Activated CD4-positive, alpha-beta memory T cell treated with anti-CD3 and anti-CD28 coated beads, Interleukin-2, amount 10 ng/mL, durations not matched to agents 7 days and 5 days (primary cell): ENCODE data around the gene RANGRF. TPM values are rescaled to one million over a fixed set of nuclear protein-coding genes. Genes with fewer than 3 reads are reported as not detected.
A peak's percentile ranks its signal among the peaks of the same experiment; 100 is the strongest.
"Not testable (repeated sequence)": the region's sequence is repeated elsewhere in the genome, so short reads cannot be mapped to it uniquely, and the experiment has no call there.

Experiments
- CTCF ChIA-PET: fragments of 350-600 bp; sonication (Branson Sonifier 250); formaldehyde crosslinking; loops from one replicate; lab custom pipeline; 2021; ENCODE audit warnings: antibody characterized with exemption, inconsistent platforms; lab: Charles Lee
- POLR2A ChIA-PET: fragments of 350-600 bp; sonication (Branson Sonifier 250); formaldehyde crosslinking; loops from one replicate; lab custom pipeline; 2021; ENCODE audit warnings: antibody characterized with exemption; lab: Charles Lee
- DNase-seq: peaks from one replicate; pipeline ENCODE4 v3.0.0-alpha.2; 2020
- H3K27ac Mint-ChIP-seq: one replicate; pipeline ENCODE4 v1.8.0; 2021; ENCODE audit warnings: mild to moderate bottlenecking, mixed read lengths
- H3K27me3 Mint-ChIP-seq: one replicate; pipeline ENCODE4 v1.8.0; 2021; ENCODE audit warnings: mixed read lengths
- H3K36me3 Mint-ChIP-seq: one replicate; pipeline ENCODE4 v1.8.0; 2021; ENCODE audit warnings: low read depth, mixed read lengths
- H3K4me1 Mint-ChIP-seq: one replicate; pipeline ENCODE4 v1.8.0; 2021; ENCODE audit warnings: mixed read lengths
- H3K4me3 Mint-ChIP-seq: one replicate; pipeline ENCODE4 v1.8.0; 2021; ENCODE audit warnings: mild to moderate bottlenecking, mixed read lengths
- H3K9me3 Mint-ChIP-seq: one replicate; pipeline ENCODE4 v1.8.0; 2021; ENCODE audit warnings: mixed read lengths
- total RNA-seq, 2 experiments: library from RNA; stranded (reverse); gene quantifications; one replicate each; pipeline ENCODE4 v1.2.3, GENCODE V29; 2021

Gene RANGRF
- total RNA-seq: 10 to 100 TPM; 45.4 to 49.4 TPM

DNA sequence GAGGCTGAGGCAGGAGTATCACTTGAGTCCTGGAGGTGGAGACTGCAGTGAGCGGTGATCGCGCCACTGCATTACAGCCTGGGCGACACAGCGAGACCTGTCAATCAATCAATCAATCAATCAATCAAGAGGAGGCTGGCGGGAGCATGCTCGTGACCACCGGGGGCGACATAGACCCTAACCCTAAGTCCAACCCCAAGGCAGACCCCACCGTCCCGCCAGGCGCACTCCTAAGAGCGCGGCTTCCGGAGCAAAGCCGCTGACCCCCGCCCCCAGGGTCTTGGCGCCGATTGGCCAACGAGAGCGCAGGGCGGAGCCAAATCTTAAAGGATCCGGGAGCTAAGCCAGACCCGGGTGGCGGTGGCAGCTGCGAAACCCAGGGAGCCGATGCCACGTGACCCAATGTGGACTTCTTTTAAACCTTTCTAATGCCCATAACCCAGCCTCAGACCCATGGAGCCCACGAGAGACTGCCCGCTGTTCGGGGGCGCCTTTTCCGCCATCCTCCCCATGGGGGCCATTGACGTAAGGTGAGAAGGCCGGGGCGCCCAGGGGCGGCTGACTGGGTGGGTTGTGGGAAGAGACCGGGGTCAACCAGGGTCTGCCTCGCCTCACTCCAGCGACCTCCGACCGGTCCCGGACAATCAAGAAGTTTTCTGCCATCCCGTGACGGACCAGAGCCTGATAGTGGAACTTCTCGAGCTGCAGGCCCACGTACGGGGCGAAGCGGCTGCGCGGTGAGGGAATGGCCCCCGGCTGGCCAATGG lies at the start of gene RANGRF:
TSS of gene RANGRF (plus strand) at position 335 of the 767 bp plus-strand sequence. CDS start at position 454, 119 bp downstream.
- ChIA-PET POLR2A (interaction anchor here (0.6 to 5.1 kb wide), 12 partner anchors 11 to 135 kb away, joined by 3 to 64 read pairs (median 4); partner anchors contain the start of genes CTC1 and PFAS), CTCF (interaction anchor here (0.9 to 1.3 kb wide), 3 partner anchors 12 to 169 kb away, joined by 4 to 5 read pairs (median 4); partner anchors contain the start of gene CTC1)
- DNase-seq: peak; percentile 88
- Mint-ChIP-seq H3K36me3 (peaks cover 18% of the 10 kb centered on the region), H3K9me3 (no peaks in the 10 kb centered on the region), H3K27me3 (no peaks in the 10 kb centered on the region), H3K4me1 (peaks cover 65% of the 10 kb centered on the region), H3K27ac (peak within 1 kb of the TSS; percentile 83), H3K4me3 (peak within 1 kb of the TSS; percentile 94)

DNA sequence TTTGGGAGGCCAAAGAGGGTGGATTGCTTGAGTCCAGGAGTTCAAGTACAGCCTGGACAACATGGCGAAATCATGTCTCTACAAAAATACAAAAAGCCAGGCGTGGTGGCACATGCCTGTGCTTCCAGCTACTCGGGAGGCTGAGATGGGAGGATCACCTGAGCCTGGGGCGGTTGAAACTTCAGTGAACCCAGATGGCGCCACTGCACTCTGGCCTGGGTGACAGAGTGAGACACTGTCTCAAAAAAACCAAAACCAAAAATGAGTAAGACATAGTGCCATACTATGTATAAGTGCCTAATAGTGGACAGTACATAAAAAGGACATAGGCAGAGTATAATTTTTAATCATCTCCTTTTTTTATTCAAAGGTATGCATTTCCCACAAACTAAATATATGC lies 44.6 kb upstream of the RANGRF start:
- H3K36me3 Mint-ChIP-seq: peaks cover 59% of the 10 kb centered on the region
- ChIA-PET CTCF (interaction anchor here (0.6 to 1.6 kb wide), 5 partner anchors 8 to 57 kb away, joined by 3 to 8 read pairs (median 4); no protein-coding TSS in a partner anchor), POLR2A (interaction anchor here (0.6 to 9.9 kb wide), 11 partner anchors 9 to 80 kb away, joined by 3 to 371 read pairs (median 7); partner anchors contain the start of genes AURKB, RANGRF and SLC25A35)
- peak overlapping the region; percentile 61 for H3K27ac Mint-ChIP-seq
- H3K4me1 Mint-ChIP-seq: peaks cover 48% of the 10 kb centered on the region
- no peak overlapping the region for H3K4me3 Mint-ChIP-seq
- no peaks in the 10 kb centered on the region for H3K9me3 Mint-ChIP-seq
- peak; percentile 50 for DNase-seq
- H3K27me3 Mint-ChIP-seq: no peaks in the 10 kb centered on the region

GRCh38 chr17:8244768-8245167 lies 43.7 kb upstream of the RANGRF start:
- peaks cover 56% of the 10 kb centered on the region for H3K36me3 Mint-ChIP-seq
- H3K4me3 Mint-ChIP-seq: no peak overlapping the region
- H3K27ac Mint-ChIP-seq: peak overlapping the region; percentile 100
- POLR2A ChIA-PET: interaction anchor here (0.9 to 9.9 kb wide), 10 partner anchors 10 to 81 kb away, joined by 3 to 371 read pairs (median 8); partner anchors contain the start of genes AURKB, RANGRF and SLC25A35
- H3K4me1 Mint-ChIP-seq: peaks cover 54% of the 10 kb centered on the region
- H3K9me3 Mint-ChIP-seq: no peaks in the 10 kb centered on the region
- DNase-seq: no peak
- H3K27me3 Mint-ChIP-seq: no peaks in the 10 kb centered on the region
- CTCF ChIA-PET: interaction anchor here (1.4 to 1.6 kb wide), 3 partner anchors 9 to 23 kb away, joined by 3 to 5 read pairs (median 4); no protein-coding TSS in a partner anchor

DNA sequence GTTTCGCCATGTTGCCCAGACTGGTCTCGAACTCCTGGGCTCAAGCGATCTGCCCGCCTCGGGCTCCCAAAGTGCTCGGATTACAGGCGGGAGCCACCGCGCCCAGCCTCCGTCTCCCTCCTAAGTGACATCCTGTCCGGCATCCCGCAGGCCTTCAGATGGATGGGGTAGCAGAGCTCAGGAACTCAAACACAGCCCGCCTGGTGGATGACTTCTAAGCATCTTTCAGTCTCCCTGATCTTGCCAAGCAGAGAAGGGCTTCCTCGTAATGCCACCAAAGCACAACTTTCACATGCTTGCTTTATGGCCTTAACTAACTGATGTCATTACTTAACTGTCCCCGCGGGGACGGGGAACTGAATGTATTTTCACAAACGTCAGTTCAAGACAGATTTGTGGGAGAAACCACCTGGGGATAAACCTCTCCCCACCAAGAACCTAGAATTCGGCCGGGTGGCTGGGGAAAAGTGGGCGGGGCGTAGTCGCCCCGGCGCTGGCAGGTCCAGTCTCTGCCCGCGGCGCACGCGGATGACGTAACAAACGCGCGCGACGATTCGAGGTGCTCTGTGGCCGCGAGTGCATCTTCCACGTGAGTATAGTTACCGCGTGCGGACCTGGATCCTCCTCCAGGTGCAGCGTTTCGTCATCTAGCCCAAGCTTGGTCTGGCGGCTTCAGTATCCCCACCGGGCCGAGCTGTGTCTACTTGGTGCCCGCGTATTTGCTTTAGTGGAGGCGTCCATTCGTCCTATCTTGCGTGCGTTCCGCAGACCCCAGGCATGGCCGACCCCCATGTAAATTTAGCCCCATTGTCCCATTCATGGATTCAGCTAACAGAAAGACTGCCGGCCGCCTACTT lies 39.5 kb upstream of the RANGRF start, which contains the start of gene PFAS:
TSS of gene PFAS (plus strand) at position 539 of the 857 bp plus-strand sequence. CDS start 4,649 bp downstream, outside the sequence.
- POLR2A ChIA-PET: interaction anchor here (0.7 to 9.9 kb wide), 31 partner anchors 11 to 498 kb away, joined by 3 to 371 read pairs (median 8); partner anchors contain the start of genes ALOXE3, AURKB, BORCS6 and HES7
- Mint-ChIP-seq H3K4me3 (peak within 1 kb of the TSS; percentile 94), H3K27me3 (no peaks in the 10 kb centered on the region), H3K4me1 (peaks cover 50% of the 10 kb centered on the region), H3K36me3 (peaks cover 41% of the 10 kb centered on the region), H3K27ac (peak within 1 kb of the TSS; percentile 100), H3K9me3 (no peaks in the 10 kb centered on the region)
- CTCF ChIA-PET: interaction anchor here (0.6 to 4.7 kb wide), 9 partner anchors 23 to 130 kb away, joined by 3 to 40 read pairs (median 9); partner anchors contain the start of genes KRABD2 and SLC25A35
- DNase-seq: peak; percentile 96

GRCh38 chr17:8249621-8250500 lies 38.6 kb upstream of the RANGRF start:
- no peaks in the 10 kb centered on the region for H3K27me3 Mint-ChIP-seq
- H3K36me3 Mint-ChIP-seq: peaks cover 37% of the 10 kb centered on the region
- H3K4me1 Mint-ChIP-seq: peaks cover 41% of the 10 kb centered on the region
- ChIA-PET CTCF (interaction anchor here (0.6 to 4.7 kb wide), 8 partner anchors 24 to 134 kb away, joined by 3 to 40 read pairs (median 7); partner anchors contain the start of gene SLC25A35), POLR2A (interaction anchor here (0.7 to 9.9 kb wide), 23 partner anchors 10 to 497 kb away, joined by 3 to 371 read pairs (median 10); partner anchors contain the start of genes ALOXE3, AURKB, BORCS6 and HES7)
- DNase-seq: no peak
- no peaks in the 10 kb centered on the region for H3K9me3 Mint-ChIP-seq
- peak overlapping the region; percentile 100 for H3K27ac Mint-ChIP-seq
- H3K4me3 Mint-ChIP-seq: peak overlapping the region; percentile 94

GRCh38 chr17:8251411-8251810 lies 37.1 kb upstream of the RANGRF start:
- not testable (repeated sequence) for DNase-seq, H3K9me3 Mint-ChIP-seq, H3K27ac Mint-ChIP-seq, H3K4me3 Mint-ChIP-seq, H3K27me3 Mint-ChIP-seq
- H3K4me1 Mint-ChIP-seq: peaks cover 26% of the 10 kb centered on the region
- POLR2A ChIA-PET: interaction anchor here (1.1 to 2.0 kb wide), 3 partner anchors 29 to 78 kb away, joined by 3 to 7 read pairs (median 6); partner anchors contain the start of gene SLC25A35
- CTCF ChIA-PET: interaction anchor here (1.3 to 1.7 kb wide), 2 partner anchors 44 to 47 kb away, joined by 3 to 7 read pairs; partner anchors contain the start of gene SLC25A35
- peaks cover 31% of the 10 kb centered on the region for H3K36me3 Mint-ChIP-seq

DNA sequence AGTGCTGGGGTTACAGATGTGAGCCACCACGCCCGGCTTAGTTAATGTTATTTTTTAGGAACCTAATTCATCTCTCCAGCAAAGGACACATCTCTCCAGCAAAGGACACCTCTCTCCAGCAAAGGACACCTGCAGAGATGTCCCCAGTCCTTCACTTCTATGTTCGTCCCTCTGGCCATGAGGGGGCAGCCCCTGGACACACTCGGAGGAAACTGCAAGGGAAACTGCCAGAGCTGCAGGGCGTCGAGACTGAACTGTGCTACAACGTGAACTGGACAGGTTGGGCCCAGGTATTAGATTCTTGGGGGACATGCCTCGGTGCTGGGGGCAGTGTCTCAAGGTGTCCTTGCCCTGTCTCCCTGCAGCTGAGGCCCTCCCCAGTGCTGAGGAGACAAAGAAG lies 34.7 kb upstream of the RANGRF start:
- ChIA-PET POLR2A (no interaction called here), CTCF (interaction anchor here (0.8 kb wide), 1 partner anchor 41 kb away, joined by 3 read pairs; the partner anchor contains the start of gene SLC25A35)
- Mint-ChIP-seq H3K4me1 (peaks cover 18% of the 10 kb centered on the region), H3K27ac (no peak overlapping the region), H3K9me3 (no peaks in the 10 kb centered on the region), H3K36me3 (peaks cover 26% of the 10 kb centered on the region), H3K4me3 (no peak overlapping the region), H3K27me3 (no peaks in the 10 kb centered on the region)
- DNase-seq: no peak

DNA sequence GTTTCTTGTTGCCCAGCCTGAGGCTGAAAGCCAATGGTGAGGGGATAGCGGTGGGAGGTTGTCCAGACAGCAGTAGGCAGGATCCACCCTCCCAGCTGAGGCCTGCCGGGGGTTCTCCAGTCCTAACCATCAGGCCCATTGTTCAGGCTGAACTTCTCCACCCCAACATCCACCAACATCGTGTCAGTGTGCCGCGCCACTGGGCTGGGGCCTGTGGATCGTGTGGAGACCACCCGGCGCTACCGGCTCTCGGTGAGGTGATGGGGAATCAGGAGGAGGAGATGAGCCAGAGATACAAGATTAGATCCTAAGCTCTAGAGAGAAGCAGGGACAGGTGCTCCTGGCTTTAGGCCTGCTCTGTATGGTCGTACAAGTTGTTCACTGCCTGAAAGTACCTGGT lies 33.6 kb upstream of the RANGRF start:
- Mint-ChIP-seq H3K4me1 (peaks cover 9% of the 10 kb centered on the region), H3K9me3 (no peaks in the 10 kb centered on the region), H3K27me3 (no peaks in the 10 kb centered on the region), H3K4me3 (no peak overlapping the region), H3K27ac (no peak overlapping the region), H3K36me3 (peaks cover 21% of the 10 kb centered on the region)
- DNase-seq: no peak
- ChIA-PET POLR2A (no interaction called here), CTCF (no interaction called here)

DNA sequence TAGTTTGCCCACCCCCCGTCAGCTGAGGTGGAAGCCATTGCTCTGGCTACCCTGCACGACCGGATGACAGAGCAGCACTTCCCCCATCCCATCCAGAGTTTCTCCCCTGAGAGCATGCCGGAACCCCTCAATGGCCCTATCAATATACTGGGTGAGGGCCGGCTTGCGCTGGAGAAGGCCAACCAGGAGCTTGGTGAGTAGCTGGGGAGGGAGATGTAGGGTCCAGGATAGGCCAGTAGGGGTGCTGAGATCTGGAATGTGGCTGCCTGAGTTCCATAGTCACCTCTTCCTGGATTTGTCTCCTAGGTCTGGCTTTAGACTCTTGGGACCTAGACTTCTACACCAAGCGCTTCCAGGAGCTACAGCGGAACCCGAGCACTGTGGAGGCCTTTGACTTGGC lies 33.0 kb upstream of the RANGRF start:
- CTCF ChIA-PET: no interaction called here
- Mint-ChIP-seq H3K4me1 (peaks cover 3% of the 10 kb centered on the region), H3K27me3 (no peaks in the 10 kb centered on the region), H3K36me3 (peaks cover 21% of the 10 kb centered on the region), H3K27ac (no peak overlapping the region), H3K9me3 (no peaks in the 10 kb centered on the region), H3K4me3 (no peak overlapping the region)
- POLR2A ChIA-PET: no interaction called here
- no peak for DNase-seq

GRCh38 chr17:8256291-8256690 lies 32.2 kb upstream of the RANGRF start:
- H3K27ac Mint-ChIP-seq: no peak overlapping the region
- H3K27me3 Mint-ChIP-seq: no peaks in the 10 kb centered on the region
- no peak for DNase-seq
- no peaks in the 10 kb centered on the region for H3K4me1 Mint-ChIP-seq
- ChIA-PET POLR2A (interaction anchor here (1.4 kb wide), 1 partner anchor 9 kb away, joined by 5 read pairs; the partner anchor contains the start of gene CTC1), CTCF (no interaction called here)
- peaks cover 25% of the 10 kb centered on the region for H3K36me3 Mint-ChIP-seq
- H3K4me3 Mint-ChIP-seq: no peak overlapping the region
- H3K9me3 Mint-ChIP-seq: no peaks in the 10 kb centered on the region

DNA sequence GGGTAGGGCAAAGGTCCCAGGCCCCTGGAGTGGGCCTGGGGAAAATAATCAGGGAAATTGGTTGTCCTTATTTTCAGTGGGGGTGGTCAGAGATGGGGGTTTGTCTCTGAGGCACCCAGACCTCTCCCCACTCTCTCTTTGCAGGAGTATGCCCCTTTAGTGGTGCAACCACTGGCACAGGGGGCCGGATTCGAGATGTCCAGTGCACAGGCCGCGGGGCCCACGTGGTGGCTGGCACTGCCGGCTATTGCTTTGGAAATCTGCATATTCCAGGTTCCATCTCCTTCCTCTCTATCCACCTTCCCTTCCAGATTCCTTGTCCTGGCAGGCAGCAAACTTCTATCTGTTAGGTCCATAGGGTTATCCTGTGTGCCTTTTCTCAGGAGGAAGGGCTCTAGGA lies 31.8 kb upstream of the RANGRF start:
- Mint-ChIP-seq H3K27ac (no peak overlapping the region), H3K4me1 (no peaks in the 10 kb centered on the region), H3K27me3 (no peaks in the 10 kb centered on the region), H3K36me3 (peaks cover 25% of the 10 kb centered on the region), H3K4me3 (no peak overlapping the region), H3K9me3 (no peaks in the 10 kb centered on the region)
- ChIA-PET CTCF (no interaction called here), POLR2A (interaction anchor here (1.4 kb wide), 1 partner anchor 9 kb away, joined by 5 read pairs; the partner anchor contains the start of gene CTC1)
- no peak for DNase-seq
